Muscle of arm (tissue), 12 donors: ENCODE results near the gene LHFPL2. TPM values are rescaled to one million over a fixed set of nuclear protein-coding genes. Genes with fewer than 3 reads are reported as not detected.

Experiments
- DNase-seq: peaks from one replicate; pipeline ENCODE4 v3.0.0-alpha.2; 2013
- polyA plus RNA-seq, 12 donors: library from polyadenylated mRNA; unstranded; fragments of 120-200 nt; gene quantifications; one replicate each; pipeline ENCODE4 v1.2.1, GENCODE V29; 2013; ENCODE audit not compliant: insufficient read length in 12 of 12

LHFPL2 gene
- polyA plus RNA-seq, 12 donors, result 47.8 to 111 (median 57.5) TPM; not detected in 1

DNA sequence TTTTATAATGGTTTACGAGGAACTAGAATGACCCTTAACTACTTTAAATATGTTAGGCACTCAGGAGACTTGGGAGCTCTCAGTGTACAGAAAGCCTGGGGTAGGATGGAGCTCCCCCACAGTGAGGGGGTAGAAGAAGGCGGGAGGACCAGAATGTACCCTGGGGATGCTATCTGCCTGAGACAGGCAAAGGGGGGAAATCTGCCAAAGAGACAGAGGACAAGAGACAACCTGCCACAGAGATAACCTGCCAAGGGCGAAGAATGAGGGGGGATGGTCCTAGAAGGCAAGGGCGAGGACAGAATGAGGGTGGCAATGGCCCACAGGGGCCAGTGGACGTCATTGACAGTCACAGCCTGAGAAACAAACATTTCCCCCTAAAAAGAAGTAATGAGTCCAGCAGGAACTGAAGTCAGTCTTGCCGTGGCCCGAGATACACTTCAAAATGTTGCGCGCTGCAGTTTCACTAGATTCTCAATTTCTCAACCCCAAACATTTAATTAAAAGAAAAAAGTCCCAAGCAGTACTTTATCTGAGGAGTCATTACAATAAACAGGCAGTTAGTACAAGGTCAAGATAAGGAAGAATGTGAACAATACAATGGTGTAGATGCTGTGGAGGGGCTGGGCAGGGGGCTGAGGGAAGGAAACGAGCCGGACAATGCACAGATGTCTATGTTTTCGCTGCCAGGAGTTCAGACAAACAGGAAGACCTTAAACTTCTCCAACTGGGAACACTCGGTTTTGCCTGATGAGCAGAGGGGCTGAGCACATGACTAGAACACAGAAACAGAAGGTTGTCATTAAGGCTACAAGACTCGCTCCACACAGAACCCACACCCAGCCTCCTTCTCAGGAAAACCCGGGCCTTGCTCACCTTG lies 125.0 kb downstream of the LHFPL2 start:
- peak; percentile 70 for DNase-seq

DNA sequence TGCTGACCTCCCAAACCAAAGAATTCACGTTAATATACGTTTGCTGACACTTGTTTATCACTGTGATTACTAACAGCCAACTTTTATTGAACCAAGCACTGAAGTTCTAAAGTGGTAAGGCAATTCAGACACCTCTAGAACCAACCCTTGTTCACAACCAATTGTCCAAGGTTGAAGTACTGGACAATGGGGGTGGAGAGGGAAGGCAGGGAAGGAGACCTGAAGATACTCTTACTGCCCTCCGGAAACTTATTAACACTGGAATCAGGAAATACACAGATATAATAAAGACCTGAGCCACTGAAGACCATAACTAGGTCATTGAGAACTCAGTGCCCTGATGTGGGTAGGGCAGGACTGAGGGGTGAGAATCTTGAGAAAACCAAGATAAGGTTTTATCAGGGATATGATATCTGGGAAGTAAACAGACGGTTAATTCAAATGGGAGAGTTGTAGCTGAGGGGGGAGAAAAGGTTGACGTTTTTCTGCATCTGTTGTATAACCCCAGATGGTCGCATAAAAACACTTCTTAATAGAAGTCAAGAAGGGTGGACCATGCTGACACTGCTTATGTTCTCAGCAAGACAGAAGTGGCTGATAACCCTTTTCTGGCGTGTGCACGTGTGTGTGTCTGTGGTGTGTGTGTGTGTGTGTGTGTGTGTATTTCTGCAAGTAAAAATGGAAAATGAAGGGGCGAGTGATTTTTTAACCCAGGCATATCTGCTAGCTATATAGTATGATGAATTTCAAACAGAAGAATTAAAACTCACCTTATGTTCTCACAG lies 125.9 kb downstream of the LHFPL2 start:
- no peak for DNase-seq

DNA sequence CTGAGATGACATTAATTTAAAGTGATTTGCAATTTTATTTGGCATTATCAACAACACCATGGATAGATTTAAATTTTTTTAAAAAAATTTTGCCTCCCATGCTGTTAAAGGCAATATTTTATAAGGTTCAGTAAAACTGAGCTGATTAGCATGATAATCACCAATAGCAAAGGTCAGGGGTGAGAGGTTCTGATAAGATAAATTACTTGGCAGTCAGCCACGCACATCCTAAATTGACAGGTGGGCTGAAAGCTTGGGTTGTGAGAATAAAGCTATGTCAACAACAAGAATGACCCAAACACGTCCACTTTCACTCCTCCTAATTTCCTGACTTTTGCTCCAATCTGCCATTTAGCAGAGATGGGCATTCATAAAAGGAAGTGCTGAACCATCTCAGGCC lies 127.1 kb downstream of the LHFPL2 start:
- no peak for DNase-seq

DNA sequence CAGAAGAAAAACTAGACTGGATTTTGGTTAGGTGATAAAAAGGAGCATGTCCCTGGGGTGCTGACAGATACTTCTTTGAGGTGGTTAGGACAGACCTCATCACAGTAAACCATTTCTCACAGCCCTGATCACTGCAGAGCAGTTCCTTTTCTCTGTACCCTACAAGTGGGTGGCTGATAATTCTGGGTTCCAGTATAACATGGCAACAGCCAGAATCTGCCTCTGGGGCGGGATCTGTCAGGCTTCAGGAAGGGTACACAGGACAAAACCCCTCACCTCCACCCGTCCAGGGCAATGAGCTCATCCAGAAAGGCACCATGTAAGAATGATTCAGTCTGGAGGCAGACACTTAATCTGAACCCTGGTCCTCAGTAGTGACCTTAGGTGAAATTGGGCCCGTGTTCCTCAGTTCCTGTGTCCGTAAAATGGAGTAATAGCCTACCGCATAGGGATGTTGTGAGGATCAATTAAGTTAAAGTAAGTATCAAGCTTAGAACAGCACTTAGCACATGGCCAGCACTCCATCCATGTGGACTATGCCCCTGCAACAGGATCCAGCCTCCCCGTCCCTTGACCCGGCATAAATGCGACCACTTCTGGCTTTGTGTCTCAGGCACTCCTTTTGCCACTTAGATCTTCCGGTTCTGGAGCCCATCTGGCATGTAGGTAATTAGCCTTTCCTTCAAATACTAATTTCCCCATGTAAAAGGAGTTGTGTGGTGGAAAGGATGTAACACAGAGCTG lies 129.2 kb downstream of the LHFPL2 start:
- DNase-seq, result no peak

DNA sequence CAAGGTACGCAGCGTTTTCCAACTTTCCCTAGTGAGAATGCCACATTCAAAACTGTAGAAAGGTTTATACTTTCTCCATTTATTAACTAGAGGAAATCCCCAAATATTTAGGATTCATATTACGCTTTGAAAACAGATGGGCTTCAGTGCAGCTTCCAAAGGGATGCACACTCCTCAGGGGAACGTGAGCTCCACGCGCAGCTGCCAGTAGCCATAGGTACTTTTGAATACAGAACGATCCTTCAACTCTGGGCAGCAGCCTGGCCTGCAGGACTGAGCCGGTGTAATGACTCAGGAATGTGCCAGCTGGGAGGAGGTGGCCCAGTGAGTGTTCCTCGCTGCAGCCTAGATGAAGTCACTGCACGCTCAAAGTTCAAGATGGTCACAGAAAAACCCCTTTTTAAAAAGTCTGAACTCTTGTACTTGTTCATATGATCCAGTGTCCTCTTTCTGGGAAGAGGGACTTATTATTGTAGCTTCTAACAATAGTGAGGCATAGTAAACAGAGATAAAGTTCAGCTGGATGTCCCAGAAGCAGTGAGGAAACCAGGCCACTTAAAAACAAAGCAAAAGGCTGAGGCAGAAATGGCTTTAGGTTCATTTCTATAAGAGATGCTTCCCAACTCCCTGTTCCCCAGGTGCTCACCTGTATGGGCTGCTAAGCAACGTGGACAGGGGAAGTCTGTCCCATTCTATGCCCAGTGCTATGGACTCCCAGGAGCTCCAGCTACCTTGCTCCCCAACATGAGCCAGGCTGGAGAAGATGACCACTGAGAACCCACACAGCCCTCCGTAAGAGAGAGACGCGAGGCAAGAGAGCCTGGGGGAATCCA lies 130.0 kb downstream of the LHFPL2 start:
- peak; percentile 55 for DNase-seq

DNA sequence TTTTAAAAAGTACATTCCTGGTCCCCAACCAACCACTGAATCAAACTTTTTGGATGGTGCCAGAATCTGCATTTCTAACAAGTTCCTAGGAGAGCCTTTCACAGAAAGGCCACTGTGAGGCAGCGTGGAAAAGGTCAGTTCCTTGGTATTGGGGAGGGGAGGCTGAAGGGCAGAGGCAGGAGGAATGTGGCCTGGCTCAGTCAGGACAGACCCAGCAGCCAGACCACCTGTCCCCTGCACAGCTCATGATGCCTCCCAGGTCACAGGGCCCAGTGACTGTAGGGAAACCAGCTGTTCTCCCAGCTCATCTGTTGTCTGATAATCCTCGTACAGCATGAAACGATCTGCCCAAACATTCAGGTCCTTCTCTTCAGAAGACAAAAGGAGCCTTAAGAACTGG lies 132.9 kb downstream of the LHFPL2 start:
- DNase-seq, result peak; percentile 32

DNA sequence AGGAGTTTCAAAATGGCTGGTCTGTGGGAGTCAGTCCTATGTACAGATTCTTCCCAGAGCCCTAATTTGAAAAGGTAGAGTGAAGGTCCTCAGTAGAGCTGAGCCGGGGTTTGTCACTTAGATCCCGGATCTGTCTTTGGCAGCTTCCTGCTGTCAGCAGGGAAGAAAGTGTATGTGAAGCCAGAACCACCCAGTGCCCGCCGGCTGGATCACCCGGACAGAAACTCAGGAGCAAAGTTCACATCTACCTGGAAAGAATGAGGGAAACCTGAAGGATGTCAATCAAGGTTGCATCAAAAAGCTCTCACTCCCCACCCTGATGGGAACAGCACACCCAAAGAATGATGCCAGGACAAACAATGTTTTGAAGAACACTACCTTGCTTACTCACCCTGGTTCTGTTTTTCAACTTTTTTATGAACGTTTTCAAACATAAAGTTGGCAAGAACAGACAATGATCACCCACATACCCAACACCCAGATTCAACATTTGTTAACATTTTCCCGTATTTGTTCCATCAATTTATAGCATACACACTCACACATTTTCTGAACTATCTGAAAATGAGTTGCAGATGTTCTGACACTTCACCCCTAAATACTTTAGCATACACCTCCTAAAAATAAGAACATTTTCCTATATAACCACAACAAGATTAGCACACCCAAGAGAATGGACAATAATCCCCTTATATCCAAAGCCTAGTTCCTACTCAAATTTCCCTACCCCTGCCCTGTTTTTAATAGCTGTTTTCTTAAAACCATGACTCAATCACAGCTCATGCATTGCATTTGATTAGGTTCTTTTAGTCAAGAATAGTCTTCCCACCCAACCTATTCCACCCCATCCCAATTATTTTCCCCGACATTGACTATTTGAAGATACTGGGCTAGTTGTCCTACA lies 133.9 kb downstream of the LHFPL2 start:
- no peak for DNase-seq

DNA sequence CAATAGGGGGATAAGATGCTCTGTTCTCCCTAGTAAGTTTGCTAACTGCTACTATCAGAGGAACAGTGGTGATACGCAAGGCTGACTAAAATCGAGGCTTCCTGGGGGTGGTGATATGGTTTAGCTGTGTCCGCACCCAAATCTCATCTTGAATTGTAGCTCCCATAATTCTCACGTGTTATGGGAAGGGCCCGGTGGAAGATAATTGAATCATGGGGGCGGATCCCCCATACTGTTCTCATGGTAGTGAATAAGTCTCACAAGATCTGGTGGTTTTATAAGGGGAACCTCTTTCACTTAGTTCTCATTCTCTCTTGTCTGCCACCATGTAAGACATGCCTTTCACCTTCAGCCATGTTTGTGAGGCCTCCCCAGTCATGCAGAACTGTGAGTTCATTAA lies 135.1 kb downstream of the LHFPL2 start:
- no peak for DNase-seq

DNA sequence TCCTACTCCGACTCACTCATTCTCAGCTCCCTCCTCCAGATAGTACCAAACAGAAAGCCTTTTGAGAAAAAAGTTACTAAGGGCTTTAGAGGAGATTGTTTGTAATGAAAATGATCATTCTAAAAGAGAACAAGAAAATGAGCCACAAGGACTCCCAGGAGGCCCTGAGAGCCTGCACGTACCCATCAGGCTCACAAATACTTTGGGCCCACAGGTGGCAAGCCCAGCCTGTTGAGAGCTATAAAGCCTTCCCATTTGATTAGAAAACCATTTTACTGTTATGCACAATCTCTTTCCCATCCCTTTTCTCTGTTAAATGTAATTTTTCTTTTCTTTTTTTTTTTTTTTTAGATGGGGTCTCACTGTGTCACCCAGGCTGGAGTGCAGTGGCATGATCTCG lies 136.1 kb downstream of the LHFPL2 start:
- DNase-seq, result no peak

DNA sequence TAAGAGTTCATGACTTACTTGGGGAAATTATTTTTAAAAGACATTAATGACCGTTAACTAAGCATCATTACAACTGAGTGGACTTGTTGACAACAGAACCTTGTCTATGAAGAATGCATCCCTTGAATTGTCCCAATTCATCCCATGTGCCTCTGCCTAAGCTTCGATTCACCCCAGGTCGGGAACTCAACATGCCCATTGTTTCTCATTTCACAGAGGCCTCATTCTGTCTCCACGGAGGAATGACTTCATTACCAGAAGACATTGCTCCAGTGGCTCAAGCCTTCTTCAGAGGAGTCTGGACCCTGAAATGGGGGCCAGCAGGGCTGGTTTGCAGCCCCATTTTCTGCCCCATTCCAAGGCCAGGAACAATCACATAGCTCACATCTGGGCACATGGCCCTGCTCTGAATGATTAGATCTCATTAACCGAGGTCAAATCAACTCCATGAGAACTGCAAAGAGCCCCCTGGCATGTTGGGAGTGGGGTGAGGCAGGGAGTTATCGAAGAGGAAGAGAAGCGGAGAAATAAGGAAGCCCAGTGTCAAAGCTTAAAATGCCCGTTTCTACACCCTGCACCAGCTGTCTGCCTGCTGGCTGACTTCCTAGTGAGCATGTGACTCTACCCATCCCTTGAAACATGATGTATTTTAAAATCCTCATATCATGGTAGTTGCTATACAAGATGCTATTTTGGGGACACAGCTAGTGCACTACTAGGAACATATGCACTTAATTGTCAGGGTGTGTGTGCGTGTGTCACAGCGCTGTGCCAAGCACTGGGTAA lies 137.3 kb downstream of the LHFPL2 start:
- peak; percentile 53 for DNase-seq

DNA sequence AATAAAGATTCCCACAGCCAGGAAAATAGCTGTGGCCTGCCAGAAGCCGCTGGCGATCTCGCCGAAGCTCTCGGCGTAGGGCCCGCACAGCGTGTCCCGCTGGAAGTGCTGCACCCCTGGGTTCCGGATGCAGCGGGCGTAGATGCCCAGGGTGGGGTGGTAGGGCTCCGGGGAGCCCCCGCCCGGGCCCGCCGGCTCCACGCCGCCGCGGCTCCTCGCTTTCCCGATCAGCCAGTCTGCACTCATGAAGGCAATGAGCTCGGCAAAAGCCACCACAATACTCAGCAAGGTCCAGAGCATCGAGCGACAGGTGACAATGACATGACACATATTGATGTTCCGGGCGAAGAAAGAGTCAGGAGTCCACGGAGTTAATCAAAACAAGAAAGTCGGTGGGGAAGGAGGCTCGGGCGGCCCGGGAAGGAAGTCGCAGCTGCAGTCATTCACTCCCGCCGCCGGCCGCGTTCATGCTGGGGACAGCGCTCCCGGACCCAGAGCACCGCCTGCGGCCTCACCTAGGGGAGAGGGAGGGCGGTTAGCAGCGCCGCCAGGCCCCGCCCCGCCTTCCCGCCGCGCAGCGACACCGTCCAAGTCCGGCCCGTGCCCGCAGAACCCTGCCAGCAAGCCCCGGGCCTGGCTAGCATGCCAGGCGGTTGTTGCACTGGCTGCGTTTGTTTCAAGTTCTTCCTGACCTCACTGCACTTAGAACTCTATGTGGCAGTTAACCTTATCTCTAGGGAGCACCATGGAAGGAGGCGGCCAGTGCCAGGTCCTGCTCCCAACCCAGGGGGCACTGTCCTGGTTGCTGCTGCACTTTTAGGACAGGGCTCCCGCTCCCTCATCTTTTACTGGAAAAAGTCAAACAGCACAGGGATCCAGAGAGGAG lies 138.4 kb downstream of the LHFPL2 start:
- peak; percentile 57 for DNase-seq

DNA sequence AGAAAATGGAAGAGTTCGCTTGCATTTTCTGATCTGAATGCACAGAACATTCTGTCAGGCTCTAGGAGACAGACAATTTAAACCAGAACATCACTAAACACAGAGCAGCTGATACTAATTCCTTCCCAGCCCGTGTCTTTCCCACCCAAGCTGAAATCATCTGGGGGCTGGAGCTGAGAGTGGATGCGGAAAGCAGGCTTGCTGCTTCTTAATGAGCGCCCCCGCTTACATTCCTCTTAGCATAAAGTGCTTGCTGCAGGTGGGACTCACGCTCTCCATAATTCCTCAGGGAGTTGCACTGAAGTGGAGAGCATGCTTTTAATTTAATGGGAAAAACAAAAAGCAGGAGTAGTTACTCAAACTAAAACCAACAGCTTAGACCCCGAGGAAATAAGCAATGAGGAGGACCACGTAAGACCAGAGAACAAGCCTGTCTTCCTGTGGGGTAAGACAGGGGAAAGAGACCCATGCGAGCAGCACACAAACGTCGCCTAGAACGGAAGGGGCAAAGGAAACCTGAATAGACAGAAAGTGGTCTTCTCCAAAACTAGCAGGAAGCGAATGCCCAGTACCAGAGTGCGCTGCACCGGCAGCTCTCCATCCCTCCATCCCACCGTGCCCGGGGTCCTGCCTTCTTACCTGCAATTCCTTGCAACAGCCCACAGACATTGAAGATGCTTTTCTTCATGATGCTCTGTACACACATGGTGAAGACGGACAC lies 139.3 kb downstream of the LHFPL2 start:
- peak; percentile 71 for DNase-seq

DNA sequence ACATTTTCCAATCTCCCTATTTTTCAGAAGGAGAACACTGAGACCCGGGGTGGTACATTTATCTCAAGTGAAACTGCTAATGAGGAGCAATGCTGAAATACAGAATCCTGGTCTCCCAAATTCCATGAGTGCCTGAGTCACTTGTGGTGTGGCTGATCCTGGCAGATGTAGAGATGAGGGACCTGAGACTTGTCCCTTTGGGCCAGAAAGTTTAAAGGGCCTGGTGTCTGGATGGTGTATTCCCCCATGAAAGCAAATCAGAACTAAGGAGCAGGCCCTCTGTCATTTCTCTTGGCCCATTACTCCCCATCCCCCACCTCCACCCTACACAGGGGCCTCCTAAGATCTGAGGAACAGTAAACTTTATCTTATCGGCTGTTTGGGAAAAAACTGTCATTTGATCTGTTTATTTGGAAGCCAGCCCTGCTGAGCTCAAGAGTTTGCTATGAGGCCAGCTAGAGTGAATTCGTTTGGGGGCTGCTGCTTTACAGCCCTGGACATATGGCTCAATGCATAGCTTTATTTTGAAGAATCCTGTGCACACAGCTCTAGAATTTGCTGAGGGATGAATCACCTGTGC lies 140.3 kb downstream of the LHFPL2 start:
- DNase-seq, result peak; percentile 32

DNA sequence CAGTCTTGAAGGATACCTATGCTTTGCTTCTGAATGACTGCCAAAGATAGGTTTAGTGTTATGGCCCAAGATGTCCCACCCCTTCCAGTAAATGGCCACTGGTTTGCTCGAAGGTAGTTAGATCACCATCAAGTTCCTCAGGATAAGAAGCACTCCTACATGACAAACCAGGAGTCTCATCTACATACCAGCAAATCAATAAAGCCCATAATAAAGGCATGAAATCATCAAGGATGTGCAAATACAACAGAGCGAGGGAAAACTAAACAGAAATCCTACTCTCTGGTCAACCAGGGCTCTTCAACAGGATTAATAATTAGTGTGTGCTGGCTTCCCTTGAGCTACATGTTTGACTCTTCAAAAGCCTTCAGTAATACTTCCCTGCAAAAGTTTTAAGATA lies 141.0 kb downstream of the LHFPL2 start:
- no peak for DNase-seq

DNA sequence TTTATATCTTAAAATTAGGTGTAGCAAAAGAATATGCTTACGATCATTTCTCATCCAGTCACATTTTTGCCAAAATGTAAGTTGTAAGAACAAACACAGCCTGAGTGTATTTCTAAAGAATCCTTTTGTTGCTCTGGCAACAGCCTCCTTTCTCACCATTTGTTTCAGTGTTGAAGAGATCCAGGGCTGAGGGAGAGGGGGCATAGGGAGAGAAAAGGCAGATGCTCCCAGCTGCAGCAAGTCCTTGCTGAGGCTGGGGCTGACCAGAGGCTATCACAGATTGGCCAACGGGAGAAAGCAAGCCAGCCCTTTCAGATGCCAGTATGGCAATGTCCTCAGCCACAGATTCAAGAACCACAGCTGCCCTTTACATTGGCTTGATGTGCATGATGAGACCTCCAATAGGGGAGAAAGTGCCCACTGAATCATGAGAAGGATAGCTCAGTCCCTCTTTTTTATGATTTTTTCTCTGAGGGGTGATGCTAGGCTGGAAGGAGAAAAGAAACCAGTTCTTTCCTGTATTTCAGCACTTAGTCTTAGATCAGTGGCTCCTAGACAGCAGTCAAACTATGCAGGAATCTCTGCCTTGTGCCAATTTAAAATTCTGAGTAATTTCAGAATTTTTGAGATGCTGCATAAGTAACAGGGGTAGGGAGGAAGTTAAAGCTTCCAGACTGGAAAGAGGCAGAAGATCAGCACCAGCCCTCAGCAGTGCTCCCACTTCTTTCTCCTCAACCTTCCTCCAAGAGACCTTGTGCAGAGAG lies 142.1 kb downstream of the LHFPL2 start:
- DNase-seq, result peak; percentile 59

DNA sequence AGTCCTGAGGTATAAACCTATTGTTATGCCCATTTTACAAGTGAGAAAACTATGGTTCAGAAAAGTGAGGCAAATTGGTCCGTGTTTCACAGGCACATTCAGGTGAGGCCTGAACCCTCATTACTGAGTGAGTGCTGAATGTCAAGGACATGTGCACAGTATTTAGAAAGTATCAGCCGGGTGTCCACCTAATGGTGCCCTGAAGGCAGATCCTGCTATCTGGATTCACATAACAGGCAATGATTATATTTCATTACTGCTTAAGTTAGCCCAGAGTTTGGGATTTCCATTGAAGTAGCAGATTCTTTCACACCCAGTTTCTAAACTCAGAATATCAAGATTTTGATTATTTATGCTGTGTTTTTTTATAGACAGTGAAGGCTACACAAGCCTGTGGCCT lies 142.7 kb downstream of the LHFPL2 start:
- DNase-seq, result no peak
